ENCODE data around the gene TREML4. TPM values are rescaled to one million over a fixed set of nuclear protein-coding genes. Genes with fewer than 3 reads are reported as not detected.
A peak's percentile ranks its signal among the peaks of the same experiment; 100 is the strongest.

Gene TREML4
- total and polyA plus RNA-seq, 10 donors: 0.44 to 2.2 TPM; not detected in 8

GRCh38 chr6:41228616-41229015 lies 467 bp downstream of the TREML4 start:
- Histone ChIP-seq H3K9me3 (no peaks in the 10 kb centered on the region), H3K36me3 (no peaks in the 10 kb centered on the region), H3K27ac (peak overlapping the region in 2 of 8 donors; percentile 33 to 71), H3K27me3 (replicated peaks in 1 of 7) (peaks cover 0 to 19% (median 0%) of the 10 kb centered on the region in 7 donors), H3K4me3 (peak overlapping the region in 1 of 8 donors; percentile 17), H3K4me1 (no peaks in the 10 kb centered on the region)
- 41 to 65% (median 46%) methylated on average over 5 of the region's 5 CpGs for WGBS, 5 donors
- intact Hi-C loops (cut with DNase I; ENCODE audit: low total_unique reads): no loop called here
- no peak for TF ChIP-seq POLR2A (IDR thresholded peaks at IDR 0.05)
- peak in 3 of 11 experiments; percentile 13 to 35 (median 27) for TF ChIP-seq CTCF (IDR thresholded peaks at IDR 0.05 in 8 of 11, conservative IDR thresholded peaks at IDR 0.05 in 3 of 11)
- no peak for DNase-seq

GRCh38 chr6:41229721-41230120 lies 1.6 kb downstream of the TREML4 start:
- TF ChIP-seq POLR2A (IDR thresholded peaks at IDR 0.05) (no peak), POLR2AphosphoS5 (IDR thresholded peaks at IDR 0.05) (no peak), CTCF (IDR thresholded peaks at IDR 0.05 in 8 of 11, conservative IDR thresholded peaks at IDR 0.05 in 3 of 11) (no peak)
- no peaks in the 10 kb centered on the region for H3K9me3 ChIP-seq
- DNase-seq: no peak
- intact Hi-C loops (cut with DNase I; ENCODE audit: low total_unique reads): no loop called here
- peaks cover 0 to 16% (median 0%) of the 10 kb centered on the region in 7 donors for H3K27me3 ChIP-seq (replicated peaks in 1 of 7)
- H3K36me3 ChIP-seq: no peaks in the 10 kb centered on the region
- no peak overlapping the region for H3K4me3 ChIP-seq
- 88 to 98% (median 94%) methylated on average over 4 of the region's 4 CpGs for WGBS, 5 donors
- H3K27ac ChIP-seq: peak overlapping the region in 1 of 8 donors; percentile 71
- H3K4me1 ChIP-seq: no peaks in the 10 kb centered on the region

- intact Hi-C loops (cut with DNase I; ENCODE audit: low total_unique reads): no loop called here
- 53 to 94% (median 71%) methylated on average over 5 of the region's 5 CpGs for WGBS, 5 donors
- Histone ChIP-seq H3K4me3 (no peak overlapping the region), H3K27me3 (replicated peaks in 1 of 7) (peaks cover 0 to 12% (median 0%) of the 10 kb centered on the region in 7 donors), H3K9me3 (no peaks in the 10 kb centered on the region), H3K4me1 (no peaks in the 10 kb centered on the region), H3K36me3 (no peaks in the 10 kb centered on the region), H3K27ac (no peak overlapping the region)
- DNase-seq: no peak
- TF ChIP-seq CTCF (IDR thresholded peaks at IDR 0.05 in 8 of 11, conservative IDR thresholded peaks at IDR 0.05 in 3 of 11) (no peak), POLR2AphosphoS5 (IDR thresholded peaks at IDR 0.05) (no peak), POLR2A (IDR thresholded peaks at IDR 0.05) (no peak)
Observed at GRCh38 chr6:41231246-41231645, 3.1 kb downstream of the TREML4 start.

GRCh38 chr6:41232667-41233066 lies 4.5 kb downstream of the TREML4 start:
- no peak for DNase-seq
- 79 to 98% (median 87%) methylated on average over 6 of the region's 6 CpGs for WGBS, 5 donors

More at GRCh38 chr6:41232667-41233066, 4.5 kb downstream of the TREML4 start:
- no peaks in the 10 kb centered on the region for H3K9me3 ChIP-seq
- H3K27me3 ChIP-seq (replicated peaks in 1 of 7): peaks cover 0 to 12% (median 0%) of the 10 kb centered on the region in 7 donors
- intact Hi-C loops (cut with DNase I; ENCODE audit: low total_unique reads): no loop called here
- H3K4me1 ChIP-seq: no peaks in the 10 kb centered on the region
- no peak overlapping the region for H3K4me3 ChIP-seq
- TF ChIP-seq CTCF (IDR thresholded peaks at IDR 0.05 in 8 of 11, conservative IDR thresholded peaks at IDR 0.05 in 3 of 11) (no peak), POLR2A (IDR thresholded peaks at IDR 0.05) (no peak), POLR2AphosphoS5 (IDR thresholded peaks at IDR 0.05) (no peak)
- no peaks in the 10 kb centered on the region for H3K36me3 ChIP-seq
- H3K27ac ChIP-seq: no peak overlapping the region
